ENCODE data around the gene BEND2.

GRCh38 chrX:18170910-18171309, 49.8 kb downstream of the BEND2 start:
- TF ChIP-seq SUZ12 (IDR thresholded peaks at IDR 0.05; ENCODE audit: extremely low read depth, insufficient read depth, insufficient read length): no peak
- no peak for TF ChIP-seq ZNF274 (IDR thresholded peaks at IDR 0.05; ENCODE audit: low read depth, low read length)
- TF ChIP-seq YY1 (IDR thresholded peaks at IDR 0.05; ENCODE audit: insufficient read depth, insufficient read length): no peak
